ENCODE data around the gene LDHB. TPM values are rescaled to one million over a fixed set of nuclear protein-coding genes. Genes with fewer than 3 reads are reported as not detected.

LDHB gene
- polyA plus RNA-seq, 2 of the 4 experiments (the other 2 are of a cell fraction) = 1,852 to 2,260 TPM

DNA sequence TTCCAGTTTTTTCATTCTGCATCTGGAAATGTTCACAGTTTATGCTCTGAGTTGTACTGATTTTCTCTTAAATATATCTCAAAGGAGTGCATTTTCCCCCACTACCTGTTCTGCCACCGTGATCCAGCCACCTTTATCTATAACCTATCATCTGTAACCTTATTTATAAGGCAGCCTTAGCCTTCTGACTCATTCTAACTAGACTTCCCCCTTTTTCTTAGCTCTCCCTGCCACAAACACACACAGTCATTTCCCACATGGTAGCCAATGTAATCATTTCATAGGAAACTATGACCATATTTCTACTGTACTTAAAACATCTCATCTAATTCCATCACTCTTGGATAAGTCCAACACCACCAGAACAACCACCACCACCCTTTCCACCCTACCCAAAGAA is 42.2 kb downstream of the LDHB start:
- WGBS (ENCODE audit: missing lambda C conversion rate) = 76% methylated on average over 1 of the region's 1 CpG
- no peaks in the 10 kb centered on the region for H3K9me3 ChIP-seq
- no peak for TF ChIP-seq KDM5A (IDR thresholded peaks at IDR 0.05)
- no peak for TF ChIP-seq HEYL (CRISPR knock-in tag; IDR thresholded peaks at IDR 0.05)
- FAIRE-seq (no peak), ATAC-seq (no peak), DNase-seq (ENCODE audit: low read depth in 1 of 2, low spot score in 1 of 2) (no peak)
- no peak overlapping the region for H3K4me3 ChIP-seq
- no peak overlapping the region for H3K27ac ChIP-seq
- peaks cover 6% of the 10 kb centered on the region; the same call in 1 of the 3 replicates for H3K4me1 ChIP-seq
- no peak overlapping the region for H3K4me2 ChIP-seq
- ChIA-PET POLR2A (no interaction called here), CTCF (interaction anchor here (1.1 kb wide), 1 partner anchor 65 kb away, joined by 4 read pairs; no protein-coding TSS in a partner anchor)

DNA sequence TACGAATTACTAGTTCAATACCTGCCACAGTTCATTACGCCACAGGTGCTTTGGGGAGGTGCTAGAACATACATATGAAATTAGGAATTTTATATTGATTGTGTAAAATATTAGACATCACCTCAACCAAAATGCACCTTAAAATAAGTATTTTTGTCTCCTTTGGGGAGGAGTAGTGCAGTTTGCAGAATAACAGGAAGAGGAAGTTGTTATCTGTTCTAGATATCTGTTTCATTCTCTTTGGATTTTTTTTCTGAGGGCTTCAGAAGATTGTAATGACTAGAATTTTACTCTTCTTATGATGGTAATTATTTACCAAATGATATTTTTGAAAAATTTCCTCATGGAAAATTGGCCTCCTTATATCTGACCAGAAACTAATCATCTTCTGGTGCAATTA is 43.1 kb downstream of the LDHB start:
- ChIA-PET POLR2A (no interaction called here), CTCF (interaction anchor here (1.5 kb wide), 1 partner anchor 66 kb away, joined by 6 read pairs; no protein-coding TSS in a partner anchor)
- no peak for DNase-seq (ENCODE audit: low read depth in 1 of 2, low spot score in 1 of 2)
- Histone ChIP-seq H3K27ac (no peak overlapping the region; a peak in 1 of 6 replicates), H3K4me2 (peak overlapping the region; percentile 9; the same call in 1 of the 3 replicates), H3K4me1 (peaks cover 6% of the 10 kb centered on the region; the same call in 1 of the 3 replicates), H3K9me3 (no peaks in the 10 kb centered on the region), H3K4me3 (no peak overlapping the region)
- WGBS (ENCODE audit: missing lambda C conversion rate) = 92% methylated on average over 2 of the region's 2 CpGs
- ATAC-seq = no peak
- FAIRE-seq = peak; percentile 13
- TF ChIP-seq ZFP36 (IDR thresholded peaks at IDR 0.05; ENCODE audit: borderline replicate concordance, partially characterized antibody) (no peak), CBX8 (IDR thresholded peaks at IDR 0.05) (no peak), MAZ (IDR thresholded peaks at IDR 0.05; ENCODE audit: borderline replicate concordance, low read depth, low read length) (no peak), CBX2 (IDR thresholded peaks at IDR 0.05; ENCODE audit: borderline replicate concordance, low read depth) (no peak), CEBPB (IDR thresholded peaks at IDR 0.05) (no peak), HOXA7 (CRISPR knock-in tag; IDR thresholded peaks at IDR 0.05) (no peak), GATA3 (IDR thresholded peaks at IDR 0.05; ENCODE audit: borderline replicate concordance) (no peak)
- TF ChIP-seq, protein P1, sequence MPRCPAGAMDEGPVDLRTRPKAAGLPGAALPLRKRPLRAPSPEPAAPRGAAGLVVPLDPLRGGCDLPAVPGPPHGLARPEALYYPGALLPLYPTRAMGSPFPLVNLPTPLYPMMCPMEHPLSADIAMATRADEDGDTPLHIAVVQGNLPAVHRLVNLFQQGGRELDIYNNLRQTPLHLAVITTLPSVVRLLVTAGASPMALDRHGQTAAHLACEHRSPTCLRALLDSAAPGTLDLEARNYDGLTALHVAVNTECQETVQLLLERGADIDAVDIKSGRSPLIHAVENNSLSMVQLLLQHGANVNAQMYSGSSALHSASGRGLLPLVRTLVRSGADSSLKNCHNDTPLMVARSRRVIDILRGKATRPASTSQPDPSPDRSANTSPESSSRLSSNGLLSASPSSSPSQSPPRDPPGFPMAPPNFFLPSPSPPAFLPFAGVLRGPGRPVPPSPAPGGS (IDR thresholded peaks at IDR 0.05) = no peak

DNA sequence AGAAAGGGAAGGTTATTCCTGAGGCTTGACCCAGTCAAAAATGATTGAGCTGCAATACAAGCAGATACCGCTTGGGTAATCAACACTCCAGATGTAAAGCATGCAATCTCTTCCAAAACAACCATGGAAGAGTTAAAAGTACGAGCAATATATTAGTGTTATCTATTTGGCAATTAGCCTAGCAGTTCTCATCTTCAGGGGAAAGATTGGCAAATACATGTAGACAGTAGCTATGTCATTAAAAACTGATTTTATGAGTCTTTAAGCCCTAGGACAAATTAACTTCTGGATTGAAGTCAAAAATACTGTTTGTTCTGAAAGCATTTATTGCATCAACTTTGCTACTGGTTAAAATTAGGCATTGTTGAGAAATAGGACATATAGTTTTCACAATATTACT is 43.7 kb downstream of the LDHB start:
- Histone ChIP-seq H3K9me3 (no peaks in the 10 kb centered on the region), H3K4me1 (peaks cover 6% of the 10 kb centered on the region; the same call in 1 of the 3 replicates), H3K27ac (no peak overlapping the region; a peak in 1 of 6 replicates), H3K4me3 (no peak overlapping the region), H3K4me2 (peak overlapping the region; percentile 9; the same call in 1 of the 3 replicates)
- FAIRE-seq = no peak
- WGBS (ENCODE audit: missing lambda C conversion rate) = 22% methylated on average over 2 of the region's 2 CpGs
- peak in 1 of 2 experiments; percentile 72; a peak in 3 of 6 replicates for ATAC-seq
- TF ChIP-seq CEBPB (IDR thresholded peaks at IDR 0.05) (peak in 1 of 2 experiments; percentile 44; a peak in 1 of 4 replicates), POLR2A (IDR thresholded peaks at IDR 0.05; ENCODE audit: low read length) (no peak), EHMT2 (IDR thresholded peaks at IDR 0.05; ENCODE audit: low read depth) (no peak), ESRRA (IDR thresholded peaks at IDR 0.05; ENCODE audit: borderline replicate concordance, low read length) (no peak)
- TF ChIP-seq, protein P2, sequence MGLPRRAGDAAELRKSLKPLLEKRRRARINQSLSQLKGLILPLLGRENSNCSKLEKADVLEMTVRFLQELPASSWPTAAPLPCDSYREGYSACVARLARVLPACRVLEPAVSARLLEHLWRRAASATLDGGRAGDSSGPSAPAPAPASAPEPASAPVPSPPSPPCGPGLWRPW (IDR thresholded peaks at IDR 0.05) = no peak
- ChIA-PET CTCF (interaction anchor here (1.3 to 1.5 kb wide), 3 partner anchors 43 to 66 kb away, joined by 3 to 6 read pairs (median 3); partner anchors contain the start of gene LDHB), POLR2A (no interaction called here)
- DNase-seq (ENCODE audit: low read depth in 1 of 2, low spot score in 1 of 2) = peak in 1 of 2 experiments; percentile 22

DNA sequence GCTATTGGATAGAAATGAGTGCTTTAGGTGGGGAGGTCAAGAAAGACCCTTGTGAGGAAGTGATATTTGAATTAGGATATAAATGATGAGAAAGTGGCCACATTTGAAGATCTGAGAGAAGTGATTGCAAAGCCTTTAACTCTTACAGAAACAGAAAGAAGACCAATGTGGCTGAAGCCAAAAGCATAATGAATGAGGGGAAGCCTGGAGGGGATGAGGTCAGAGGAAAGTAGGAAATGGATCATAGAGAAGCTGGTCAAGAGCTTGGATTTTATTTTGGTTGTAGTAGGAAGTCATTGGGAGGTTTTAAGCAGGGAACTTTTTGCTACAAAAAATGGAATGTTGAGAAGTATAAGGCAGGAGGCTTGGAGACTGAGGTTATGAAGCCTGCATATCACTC is 49.4 kb downstream of the LDHB start:
- FAIRE-seq (no peak), DNase-seq (ENCODE audit: low read depth in 1 of 2, low spot score in 1 of 2) (no peak), ATAC-seq (no peak)
- H3K4me3 ChIP-seq = no peak overlapping the region
- TF ChIP-seq EHF (CRISPR knock-in tag; IDR thresholded peaks at IDR 0.05) (no peak), SMC3 (IDR thresholded peaks at IDR 0.05) (no peak), RARB (CRISPR knock-in tag; IDR thresholded peaks at IDR 0.05) (no peak), ZFP36 (IDR thresholded peaks at IDR 0.05; ENCODE audit: borderline replicate concordance, partially characterized antibody) (no peak), CHD2 (IDR thresholded peaks at IDR 0.05; ENCODE audit: low read length, partially characterized antibody) (no peak), HEYL (CRISPR knock-in tag; IDR thresholded peaks at IDR 0.05) (no peak), SREBF2 (IDR thresholded peaks at IDR 0.05) (no peak), KDM5A (IDR thresholded peaks at IDR 0.05) (no peak), KDM1A (IDR thresholded peaks at IDR 0.05; ENCODE audit: low read depth) (no peak), RFX5 (IDR thresholded peaks at IDR 0.05) (no peak), CBX8 (IDR thresholded peaks at IDR 0.05) (no peak), NPAS2 (CRISPR knock-in tag; IDR thresholded peaks at IDR 0.05; ENCODE audit: borderline replicate concordance) (no peak), ZSCAN20 (CRISPR knock-in tag; IDR thresholded peaks at IDR 0.05) (no peak), JUN (IDR thresholded peaks at IDR 0.05) (no peak)
- TF ChIP-seq, protein P3, sequence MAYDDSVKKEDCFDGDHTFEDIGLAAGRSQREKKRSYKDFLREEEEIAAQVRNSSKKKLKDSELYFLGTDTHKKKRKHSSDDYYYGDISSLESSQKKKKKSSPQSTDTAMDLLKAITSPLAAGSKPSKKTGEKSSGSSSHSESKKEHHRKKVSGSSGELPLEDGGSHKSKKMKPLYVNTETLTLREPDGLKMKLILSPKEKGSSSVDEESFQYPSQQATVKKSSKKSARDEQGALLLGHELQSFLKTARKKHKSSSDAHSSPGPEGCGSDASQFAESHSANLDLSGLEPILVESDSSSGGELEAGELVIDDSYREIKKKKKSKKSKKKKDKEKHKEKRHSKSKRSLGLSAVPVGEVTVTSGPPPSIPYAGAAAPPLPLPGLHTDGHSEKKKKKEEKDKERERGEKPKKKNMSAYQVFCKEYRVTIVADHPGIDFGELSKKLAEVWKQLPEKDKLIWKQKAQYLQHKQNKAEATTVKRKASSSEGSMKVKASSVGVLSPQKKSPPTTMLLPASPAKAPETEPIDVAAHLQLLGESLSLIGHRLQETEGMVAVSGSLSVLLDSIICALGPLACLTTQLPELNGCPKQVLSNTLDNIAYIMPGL (CRISPR knock-in tag; IDR thresholded peaks at IDR 0.05; ENCODE audit: borderline replicate concordance) = no peak
- TF ChIP-seq, protein P4, sequence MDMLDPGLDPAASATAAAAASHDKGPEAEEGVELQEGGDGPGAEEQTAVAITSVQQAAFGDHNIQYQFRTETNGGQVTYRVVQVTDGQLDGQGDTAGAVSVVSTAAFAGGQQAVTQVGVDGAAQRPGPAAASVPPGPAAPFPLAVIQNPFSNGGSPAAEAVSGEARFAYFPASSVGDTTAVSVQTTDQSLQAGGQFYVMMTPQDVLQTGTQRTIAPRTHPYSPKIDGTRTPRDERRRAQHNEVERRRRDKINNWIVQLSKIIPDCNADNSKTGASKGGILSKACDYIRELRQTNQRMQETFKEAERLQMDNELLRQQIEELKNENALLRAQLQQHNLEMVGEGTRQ (IDR thresholded peaks at IDR 0.05) = no peak
- H3K27ac ChIP-seq = no peak overlapping the region; a peak in 1 of 6 replicates
- H3K9me3 ChIP-seq = no peaks in the 10 kb centered on the region
- 0 out of 3 replicates have a peak, but pooled peaks cover 3% of the 10 kb centered on the region for H3K4me1 ChIP-seq
- POLR2A ChIA-PET = no interaction called here
- no peak overlapping the region for H3K4me2 ChIP-seq
- CTCF ChIA-PET = interaction anchor here (0.6 to 4.9 kb wide), 7 partner anchors 10 to 84 kb away, joined by 3 to 45 read pairs (median 3); no protein-coding TSS in a partner anchor

Data from A549 (cell line).